ENCODE results near the gene ANKRD40CL.

DNA sequence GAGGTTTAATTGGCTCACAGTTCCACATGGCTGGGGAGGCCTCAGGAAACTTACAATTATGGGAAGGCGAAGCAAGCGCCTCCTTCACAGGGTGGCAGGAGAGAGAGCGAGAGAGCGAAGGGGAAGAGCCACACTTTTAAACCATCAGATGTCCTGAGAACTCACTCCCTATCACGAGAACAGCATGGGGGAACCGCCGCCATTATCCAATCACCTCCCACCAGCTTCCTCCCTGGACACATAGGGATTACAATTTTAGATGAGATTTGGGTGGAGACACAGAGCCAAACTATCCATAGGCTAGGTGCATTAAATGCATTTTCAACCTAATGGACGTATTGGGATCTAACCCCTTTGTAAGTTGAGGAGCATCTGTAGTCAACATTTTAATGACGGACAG, 54.7 kb downstream of the ANKRD40CL start:
- TF ChIP-seq EZH2 (IDR thresholded peaks at IDR 0.05; ENCODE audit: insufficient read depth, poor library complexity, severe bottlenecking) (no peak), EZH2phosphoT487 (IDR thresholded peaks at IDR 0.05; ENCODE audit: insufficient read depth, low read depth) (no peak)
